C4-2B (cell line): ENCODE measurements around the gene SETDB2.

Experiments used
- H3K27ac ChIP-seq: fragments of 450-650 bp; 2 replicates; pipeline ENCODE4 v1.5.1; 2017
- CTCF ChIP-seq: fragments of 450-650 bp; conservative IDR thresholded peaks from 2 replicates; pipeline ENCODE4 v1.5.1; 2017; ENCODE audit warnings: mild to moderate bottlenecking
- ZFX ChIP-seq: fragments of 450-650 bp; IDR thresholded peaks from 2 replicates; pipeline ENCODE4 v1.6.1; 2017

SETDB2 gene

DNA sequence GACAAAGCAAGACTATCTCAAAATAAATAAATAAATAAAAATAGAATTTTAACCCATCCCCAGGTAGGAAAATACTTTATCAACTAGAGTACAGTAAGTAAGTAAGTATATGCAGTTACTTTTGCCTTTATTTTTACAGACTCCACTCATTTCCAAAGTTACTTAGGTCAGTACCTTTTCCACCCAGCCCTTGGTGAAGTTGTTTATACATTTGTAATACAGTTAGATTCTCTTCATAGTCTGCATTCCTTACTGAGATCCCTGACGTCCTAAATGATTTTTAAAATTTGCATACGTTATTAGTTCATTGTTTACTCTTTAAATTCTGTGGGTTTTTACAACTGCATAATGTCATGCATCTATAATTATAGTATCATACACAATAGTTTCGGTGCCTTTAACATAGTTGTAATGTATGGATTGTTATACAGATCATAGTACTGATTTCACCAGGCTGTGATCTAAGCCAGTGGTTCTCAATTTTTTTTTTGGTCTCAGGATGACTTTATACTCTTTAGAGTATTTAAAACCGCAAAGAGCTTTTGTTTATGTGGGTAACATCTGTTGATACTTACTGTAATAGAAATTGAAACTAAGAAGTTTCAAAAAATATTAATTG is 10.4 kb downstream of the SETDB2 start:
- H3K27ac ChIP-seq, result no peak overlapping the region
- no peak for TF ChIP-seq ZFX
- no peak for TF ChIP-seq CTCF

GRCh38 chr13:49455007-49455398 is 10.9 kb downstream of the SETDB2 start:
- TF ChIP-seq ZFX (no peak), CTCF (no peak)
- H3K27ac ChIP-seq, result no peak overlapping the region

GRCh38 chr13:49456156-49456555 is 12.1 kb downstream of the SETDB2 start:
- H3K27ac ChIP-seq, result no peak overlapping the region
- TF ChIP-seq CTCF (no peak), ZFX (no peak)

DNA sequence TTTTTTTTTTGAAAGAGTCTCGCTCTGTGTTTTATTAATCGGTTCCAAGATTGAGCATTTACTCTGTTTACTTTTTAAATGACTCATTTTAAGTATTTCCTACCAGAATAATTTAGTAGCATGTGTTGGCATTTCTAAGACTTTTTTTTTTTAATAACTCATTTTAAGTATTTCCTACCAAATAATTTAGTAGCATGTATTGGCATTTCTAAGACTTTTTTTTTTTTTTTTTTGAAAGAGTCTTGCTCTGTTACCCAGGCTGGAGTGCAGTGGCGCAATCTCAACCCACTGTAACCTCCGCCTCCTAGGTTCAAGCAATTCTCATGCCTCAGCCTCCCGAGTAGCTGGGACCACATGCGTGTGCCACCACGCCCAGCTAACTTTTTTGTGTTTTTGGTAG is 13.1 kb downstream of the SETDB2 start:
- TF ChIP-seq ZFX, result no peak
- TF ChIP-seq CTCF, result no peak
- peak overlapping the region; percentile 41; the same call in 1 of the 2 replicates for H3K27ac ChIP-seq

DNA sequence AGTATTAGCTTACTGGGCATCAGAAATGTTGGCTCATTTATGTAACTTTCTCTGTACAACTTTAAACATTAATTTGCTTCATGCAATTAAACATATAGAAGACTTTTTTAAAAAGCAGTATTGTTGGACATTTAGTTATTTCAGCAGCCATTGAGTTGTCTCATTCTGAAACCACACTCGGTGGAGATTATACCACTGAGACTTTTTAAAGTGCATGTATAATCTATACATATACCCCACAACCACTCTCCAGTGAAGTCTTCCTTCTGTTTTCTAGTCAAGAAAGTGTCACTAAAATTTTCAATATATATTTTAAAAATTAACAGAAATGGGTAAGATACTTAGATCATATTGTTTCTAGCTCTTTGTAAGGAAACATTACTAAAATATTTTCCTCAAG is 15.5 kb downstream of the SETDB2 start:
- H3K27ac ChIP-seq, result no peak overlapping the region
- no peak for TF ChIP-seq ZFX
- no peak for TF ChIP-seq CTCF

GRCh38 chr13:49464085-49464484 is 20.0 kb downstream of the SETDB2 start:
- no peak overlapping the region for H3K27ac ChIP-seq
- TF ChIP-seq CTCF (no peak), ZFX (no peak)

- H3K27ac ChIP-seq, result no peak overlapping the region
- TF ChIP-seq ZFX (no peak), CTCF (no peak)
Measured at GRCh38 chr13:49464621-49465325, 20.7 kb downstream of the SETDB2 start.
